Common myeloid progenitor, CD34-positive (primary cell): ENCODE results near the gene CRLF1.
"Not testable (repeated sequence)": the region's sequence is repeated elsewhere in the genome, so short reads cannot be mapped to it uniquely, and the experiment has no call there.

ENCODE experiments used
- CTCF ChIA-PET: fragments of 350-600 bp; sonication (Branson Sonifier 250); formaldehyde crosslinking; loops from one replicate; lab custom pipeline; 2021; ENCODE audit warnings: antibody characterized with exemption; lab: Charles Lee
- POLR2A ChIA-PET: fragments of 350-600 bp; sonication (Branson Sonifier 250); formaldehyde crosslinking; loops from one replicate; lab custom pipeline; 2021; ENCODE audit warnings: antibody characterized with exemption; lab: Charles Lee
- DNase-seq, 3 donors: peaks; one replicate each; pipeline versions ENCODE4 v3.0.0 to v3.0.0-alpha.2; 2013
- H3K27ac ChIP-seq, 2 experiments: 1 replicate in 1 of 2; 2 replicates in 1 of 2; pipeline ENCODE4 v1.7.0; 2013; ENCODE audit warnings: inconsistent platforms in 2 of 2, low read length in 2 of 2, mild to moderate bottlenecking in 2 of 2, low read depth in 1 of 2, moderate library complexity in 1 of 2; ENCODE audit not compliant: severe bottlenecking in 2 of 2, insufficient read depth in 1 of 2, poor library complexity in 1 of 2
- H3K27me3 ChIP-seq, 5 experiments: replicated peaks in 2 of 5; 1 replicate in 3 of 5; 2 replicates in 2 of 5; pipeline versions ENCODE4 v1.6.1 to v1.7.0; 2013; ENCODE audit warnings: low read length in 4 of 5, mild to moderate bottlenecking in 2 of 5, moderate library complexity in 2 of 5, inconsistent platforms in 1 of 5; ENCODE audit not compliant: insufficient read depth in 5 of 5, control insufficient read depth in 4 of 5
- H3K36me3 ChIP-seq, 4 experiments: 1 replicate in 2 of 4; 2 replicates in 2 of 4; pipeline versions ENCODE4 v1.6.1 to v1.7.0; 2013; ENCODE audit warnings: low read length in 3 of 4, control low read depth in 1 of 4, mild to moderate bottlenecking in 1 of 4; ENCODE audit not compliant: control insufficient read depth in 4 of 4, insufficient read depth in 4 of 4
- H3K4me1 ChIP-seq, 4 experiments: 1 replicate in 3 of 4; 2 replicates in 1 of 4; pipeline versions ENCODE4 v1.6.1 to v1.7.1; 2013; ENCODE audit warnings: low read length in 3 of 4, mild to moderate bottlenecking in 3 of 4, control low read depth in 1 of 4, inconsistent platforms in 1 of 4, moderate library complexity in 1 of 4; ENCODE audit not compliant: control insufficient read depth in 4 of 4, insufficient read depth in 4 of 4; ENCODE audit errors: control extremely low read depth in 1 of 4
- H3K4me3 ChIP-seq, 7 experiments: 1 replicate in 4 of 7; 2 replicates in 3 of 7; pipeline versions ENCODE4 v1.5.1 to v1.7.0; 2013; ENCODE audit warnings: mild to moderate bottlenecking in 7 of 7, low read length in 6 of 7, moderate library complexity in 6 of 7, inconsistent platforms in 2 of 7, low read depth in 2 of 7, control low read depth in 1 of 7; ENCODE audit not compliant: insufficient read depth in 4 of 7, control insufficient read depth in 1 of 7; ENCODE audit errors: extremely low read depth in 1 of 7
- H3K9me3 ChIP-seq, 5 experiments: 1 replicate in 4 of 5; 2 replicates in 1 of 5; pipeline versions ENCODE4 v1.6.1 to v1.7.1; 2013; ENCODE audit warnings: low read length in 4 of 5, mild to moderate bottlenecking in 2 of 5, inconsistent platforms in 1 of 5, low read depth in 1 of 5, moderate library complexity in 1 of 5; ENCODE audit not compliant: control insufficient read depth in 4 of 5, insufficient read depth in 2 of 5; ENCODE audit errors: control extremely low read depth in 1 of 5
- WGBS: methylation state at CpG from one replicate; pipeline ENCODE4 v1.1.5; 2013; ENCODE audit not compliant: insufficient coverage; 5-methylcytosine and 5-hydroxymethylcytosine counted together

CRLF1 gene

DNA sequence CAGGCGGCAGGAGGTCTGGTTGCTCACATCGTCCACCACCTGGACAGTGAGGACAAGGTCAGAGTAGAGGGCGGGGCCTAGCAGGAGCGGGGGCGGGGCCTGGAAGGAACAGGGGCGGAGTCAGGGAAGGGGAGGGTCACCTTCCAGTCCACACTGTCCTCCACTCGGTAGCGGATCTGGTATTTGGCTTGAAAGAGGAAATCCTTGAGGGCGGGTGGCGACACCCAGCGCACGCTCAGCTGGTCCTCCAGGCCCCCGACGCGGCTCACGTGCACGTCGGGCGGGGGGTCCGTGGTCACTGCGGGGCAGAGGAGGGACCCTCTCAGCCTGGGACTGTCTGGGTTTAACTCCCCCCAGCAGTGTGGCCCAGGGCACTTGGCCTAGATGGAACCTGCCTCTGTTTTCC lies 9.8 kb downstream of the CRLF1 start:
- H3K4me3 ChIP-seq: peak overlapping the region in 1 of 7 experiments; percentile 11
- H3K4me1 ChIP-seq: peaks cover 0 to 28% (median 23%) of the 10 kb centered on the region in 4 experiments
- peaks cover 0 to 61% (median 8%) of the 10 kb centered on the region in 5 experiments for H3K27me3 ChIP-seq
- POLR2A ChIA-PET: interaction anchor here (0.6 kb wide), 1 partner anchor 15 kb away, joined by 3 read pairs; no protein-coding TSS in a partner anchor
- 12% methylated on average over 16 of the region's 21 CpGs for WGBS
- H3K9me3 ChIP-seq: no peaks in the 10 kb centered on the region
- peak in 2 of 3 donors; percentile 48 to 56 for DNase-seq
- CTCF ChIA-PET: interaction anchor here (1.0 kb wide), 1 partner anchor 250 kb away, joined by 3 read pairs; no protein-coding TSS in a partner anchor
- peaks cover 0 to 5% (median 0%) of the 10 kb centered on the region in 4 experiments for H3K36me3 ChIP-seq
- H3K27ac ChIP-seq: no peak overlapping the region

GRCh38 chr19:18595475-18595874 lies 11.1 kb downstream of the CRLF1 start:
- H3K4me3 ChIP-seq: no peak overlapping the region
- H3K9me3 ChIP-seq: no peaks in the 10 kb centered on the region
- WGBS: 93% methylated on average over 4 of the region's 6 CpGs
- no peak for DNase-seq
- H3K27ac ChIP-seq: no peak overlapping the region
- peaks cover 0 to 53% (median 8%) of the 10 kb centered on the region in 5 experiments for H3K27me3 ChIP-seq
- ChIA-PET POLR2A (no interaction called here), CTCF (interaction anchor here (1.2 kb wide), 1 partner anchor 37 kb away, joined by 3 read pairs; the partner anchor contains the start of gene KXD1)
- peaks cover 0 to 31% (median 23%) of the 10 kb centered on the region in 4 experiments for H3K4me1 ChIP-seq
- peaks cover 0 to 12% (median 6%) of the 10 kb centered on the region in 4 experiments for H3K36me3 ChIP-seq

DNA sequence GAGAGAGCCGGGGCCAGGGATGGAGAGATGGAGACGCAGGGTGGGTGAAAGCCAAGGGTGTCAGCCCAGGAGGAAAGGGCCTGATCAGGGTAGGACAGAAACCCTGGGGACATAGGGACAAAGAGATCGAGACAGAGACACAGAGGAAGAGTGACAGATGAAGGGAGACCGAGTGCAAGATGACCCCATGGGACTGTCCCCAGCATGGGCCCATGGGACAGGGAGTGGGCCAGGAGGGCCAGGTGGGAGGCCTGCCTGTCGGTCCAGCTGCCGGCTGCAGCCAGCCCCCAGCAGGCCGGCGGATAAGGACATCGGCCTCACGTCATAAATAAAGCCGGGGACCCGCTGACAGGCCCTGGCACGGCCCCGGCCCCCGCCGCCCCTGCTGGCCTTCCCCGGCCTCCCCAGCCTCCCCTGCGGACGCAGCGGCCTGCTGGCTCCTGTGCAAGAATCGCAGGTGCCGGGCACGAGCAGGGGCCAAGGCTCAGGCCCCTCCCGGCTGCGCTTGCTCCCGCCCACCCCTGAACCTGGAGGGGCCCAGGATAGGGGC lies 11.7 kb downstream of the CRLF1 start:
- no peak for DNase-seq
- WGBS: 10% methylated on average over 19 of the region's 26 CpGs
- ChIA-PET POLR2A (no interaction called here), CTCF (interaction anchor here (1.1 to 2.4 kb wide), 6 partner anchors 35 to 252 kb away, joined by 4 to 12 read pairs (median 4); no protein-coding TSS in a partner anchor)
- H3K27ac ChIP-seq: no peak overlapping the region
- peaks cover 0 to 14% (median 7%) of the 10 kb centered on the region in 4 experiments for H3K36me3 ChIP-seq
- H3K4me3 ChIP-seq: peak overlapping the region in 6 of 7 experiments; percentile 11 to 57 (median 40)
- no peaks in the 10 kb centered on the region for H3K9me3 ChIP-seq
- H3K4me1 ChIP-seq: peaks cover 0 to 37% (median 27%) of the 10 kb centered on the region in 4 experiments
- H3K27me3 ChIP-seq: peaks cover 0 to 51% (median 8%) of the 10 kb centered on the region in 5 experiments

DNA sequence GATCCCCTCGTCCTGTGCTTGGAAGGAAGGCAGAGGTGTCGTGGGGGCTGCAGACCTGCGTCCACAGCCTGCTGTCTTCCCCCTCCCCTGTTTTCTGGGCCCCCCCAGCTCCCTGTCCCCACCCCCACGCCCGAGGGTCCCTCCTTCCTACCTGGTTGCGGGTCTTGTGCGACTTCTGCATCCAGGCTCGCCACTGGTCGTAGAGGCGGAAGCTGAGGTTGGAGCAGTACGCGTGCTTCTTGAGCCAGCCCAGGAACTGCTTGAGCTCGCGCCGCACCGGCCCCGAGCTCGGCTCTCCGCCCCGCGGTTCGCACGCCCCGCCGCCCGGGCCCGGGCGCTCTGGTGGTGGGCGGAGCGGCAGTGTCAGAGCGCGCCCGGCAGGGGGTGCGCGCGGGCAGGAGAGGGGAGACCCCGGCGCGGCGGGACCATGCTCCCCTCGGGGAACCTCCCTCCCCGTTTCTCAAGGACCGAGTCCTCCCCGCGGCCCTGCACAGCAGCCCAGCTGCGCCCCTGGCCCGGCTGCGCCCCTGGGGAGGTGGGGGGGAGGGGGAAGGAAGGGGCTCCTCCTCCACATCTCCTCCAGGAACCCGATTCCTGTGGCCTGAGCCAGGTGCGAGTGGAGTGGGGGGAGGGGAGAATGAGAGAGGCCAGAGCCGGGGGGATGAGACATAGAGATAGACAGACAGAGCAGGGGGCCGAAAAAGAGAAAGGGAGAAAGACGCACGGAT lies 12.3 kb downstream of the CRLF1 start:
- Histone ChIP-seq H3K36me3 (peaks cover 0 to 14% (median 7%) of the 10 kb centered on the region in 4 experiments), H3K27me3 (peaks cover 0 to 44% (median 8%) of the 10 kb centered on the region in 5 experiments), H3K9me3 (no peaks in the 10 kb centered on the region), H3K27ac (no peak overlapping the region), H3K4me3 (peak overlapping the region in 6 of 7 experiments; percentile 11 to 57 (median 40)), H3K4me1 (peaks cover 2 to 43% (median 34%) of the 10 kb centered on the region in 4 experiments)
- CTCF ChIA-PET: interaction anchor here (0.6 to 2.4 kb wide), 14 partner anchors 22 to 1333 kb away, joined by 3 to 12 read pairs (median 4); partner anchors contain the start of genes COPE, DDX49 and UBA52
- WGBS: 1% methylated on average over 40 of the region's 54 CpGs
- peak; percentile 67 to 83 (median 83) for DNase-seq
- POLR2A ChIA-PET: no interaction called here

- WGBS: 70% methylated on average over 18 of the region's 25 CpGs
- peak overlapping the region in 1 of 7 experiments; percentile 55 for H3K4me3 ChIP-seq
- H3K4me1 ChIP-seq: peaks cover 2 to 46% (median 40%) of the 10 kb centered on the region in 4 experiments
- H3K27ac ChIP-seq: no peak overlapping the region
- H3K9me3 ChIP-seq: no peaks in the 10 kb centered on the region
- peaks cover 0 to 14% (median 7%) of the 10 kb centered on the region in 4 experiments for H3K36me3 ChIP-seq
- DNase-seq: no peak
- peaks cover 0 to 39% (median 8%) of the 10 kb centered on the region in 5 experiments for H3K27me3 ChIP-seq
- CTCF ChIA-PET: interaction anchor here (0.7 to 2.4 kb wide), 15 partner anchors 22 to 326 kb away, joined by 3 to 12 read pairs (median 4); partner anchors contain the start of genes COPE, DDX49 and UBA52
- POLR2A ChIA-PET: no interaction called here
Measured at GRCh38 chr19:18593367-18594095, 13.1 kb downstream of the CRLF1 start.

- peaks cover 5 to 54% (median 48%) of the 10 kb centered on the region in 4 experiments for H3K4me1 ChIP-seq
- H3K9me3 ChIP-seq, DNase-seq, POLR2A ChIA-PET, H3K27ac ChIP-seq, H3K4me3 ChIP-seq: not testable (repeated sequence)
- peaks cover 0 to 31% (median 8%) of the 10 kb centered on the region in 5 experiments for H3K27me3 ChIP-seq
- CTCF ChIA-PET: interaction anchor here (1.1 to 2.4 kb wide), 10 partner anchors 21 to 256 kb away, joined by 3 to 12 read pairs (median 4); partner anchors contain the start of gene UBA52
- WGBS: no CpG with 5 or more reads among the region's 5 CpGs
- peaks cover 0 to 14% (median 7%) of the 10 kb centered on the region in 4 experiments for H3K36me3 ChIP-seq
Measured at GRCh38 chr19:18592732-18593131, 13.9 kb downstream of the CRLF1 start.
